Body of pancreas (tissue), 4 donors: ENCODE measurements around the gene EDEM1. TPM values are rescaled to one million over a fixed set of nuclear protein-coding genes. Genes with fewer than 3 reads are reported as not detected.
"Not testable (repeated sequence)": the region's sequence is repeated elsewhere in the genome, so short reads cannot be mapped to it uniquely, and the experiment has no call there.

Experiments used
- ATAC-seq: fragments of 150-250 bp; one replicate; pipeline ENCODE4 v1.9.1; 2016
- DNase-seq, 4 donors: peaks; one replicate each; pipeline ENCODE4 v3.0.0-alpha.2; 2019
- H3K27ac ChIP-seq, 4 donors: fragments of 200-600 bp; sonication (generic); 1 replicate in 3 of 4; 2 replicates in 1 of 4; pipeline versions ENCODE4 v1.5.1 to v1.6.1; 2016 to 2019; ENCODE audit warnings: mild to moderate bottlenecking in 1 of 4, mixed read lengths in 1 of 4, moderate library complexity in 1 of 4
- H3K27me3 ChIP-seq, 2 donors: fragments of 200-600 bp; sonication (generic); one replicate each; pipeline ENCODE4 v1.6.0; 2016; ENCODE audit warnings: mild to moderate bottlenecking in 1 of 2
- H3K36me3 ChIP-seq, 2 donors: fragments of 200-600 bp; sonication (generic); replicated peaks in 1 of 2; 2 replicates each; pipeline ENCODE4 v1.5.1; 2016; ENCODE audit warnings: low read depth in 2 of 2; ENCODE audit not compliant: insufficient read depth in 1 of 2
- H3K4me1 ChIP-seq: fragments of 200-600 bp; sonication (generic); one replicate; pipeline ENCODE4 v1.6.0; 2016
- H3K4me3 ChIP-seq, 2 donors: fragments of 200-600 bp; sonication (generic); 1 replicate in 1 of 2; 2 replicates in 1 of 2; pipeline ENCODE4 v1.5.1; 2016 to 2019
- H3K9me3 ChIP-seq, 3 donors: fragments of 200-600 bp; sonication (generic); 1 replicate in 2 of 3; 2 replicates in 1 of 3; pipeline ENCODE4 v1.5.1; 2016
- POLR2A ChIP-seq, 3 donors: fragments of 450-650 bp; IDR thresholded peaks; one replicate each; pipeline ENCODE4 v1.6.1; 2016; ENCODE audit warnings: antibody characterized with exemption in 3 of 3, mild to moderate bottlenecking in 2 of 3
- WGBS, 2 donors: methylation state at CpG; one replicate each; pipeline ENCODE4 v1.1.5; 2017; 5-methylcytosine and 5-hydroxymethylcytosine counted together
- intact Hi-C: fragments of 100-400 bp; cut with DNase I; formaldehyde crosslinking; loops from one replicate; pipeline ENCODE4 v1.15.1; 2023
- total RNA-seq, 2 donors: library from RNA; depleted of rRNA; stranded (reverse); fragments of >200 nt; gene quantifications; one replicate each; pipeline ENCODE4 v1.1.0, GENCODE V29; 2016
- TF ChIP-seq, protein P1 (sequence below), 7 experiments: fragments of 450-650 bp in 4 of 7; fragments of 200-600 bp in 3 of 7; sonication (generic) in 3 of 7; IDR thresholded peaks; one replicate each; pipeline ENCODE4 v1.5.1; 2016 to 2019; ENCODE audit warnings: antibody characterized with exemption in 7 of 7

The EDEM1 gene
- total RNA-seq, 2 donors from 2014 or later, result 23.9 to 46.1 TPM

GRCh38 chr3:5141760-5142159 is 45.7 kb upstream of the EDEM1 start:
- no peak for TF ChIP-seq POLR2A (IDR thresholded peaks at IDR 0.05)
- TF ChIP-seq, protein P1, sequence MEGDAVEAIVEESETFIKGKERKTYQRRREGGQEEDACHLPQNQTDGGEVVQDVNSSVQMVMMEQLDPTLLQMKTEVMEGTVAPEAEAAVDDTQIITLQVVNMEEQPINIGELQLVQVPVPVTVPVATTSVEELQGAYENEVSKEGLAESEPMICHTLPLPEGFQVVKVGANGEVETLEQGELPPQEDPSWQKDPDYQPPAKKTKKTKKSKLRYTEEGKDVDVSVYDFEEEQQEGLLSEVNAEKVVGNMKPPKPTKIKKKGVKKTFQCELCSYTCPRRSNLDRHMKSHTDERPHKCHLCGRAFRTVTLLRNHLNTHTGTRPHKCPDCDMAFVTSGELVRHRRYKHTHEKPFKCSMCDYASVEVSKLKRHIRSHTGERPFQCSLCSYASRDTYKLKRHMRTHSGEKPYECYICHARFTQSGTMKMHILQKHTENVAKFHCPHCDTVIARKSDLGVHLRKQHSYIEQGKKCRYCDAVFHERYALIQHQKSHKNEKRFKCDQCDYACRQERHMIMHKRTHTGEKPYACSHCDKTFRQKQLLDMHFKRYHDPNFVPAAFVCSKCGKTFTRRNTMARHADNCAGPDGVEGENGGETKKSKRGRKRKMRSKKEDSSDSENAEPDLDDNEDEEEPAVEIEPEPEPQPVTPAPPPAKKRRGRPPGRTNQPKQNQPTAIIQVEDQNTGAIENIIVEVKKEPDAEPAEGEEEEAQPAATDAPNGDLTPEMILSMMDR (IDR thresholded peaks at IDR 0.05), result no peak
- no peak for ATAC-seq
- no peaks in the 10 kb centered on the region for H3K27me3 ChIP-seq
- no peak overlapping the region for H3K4me3 ChIP-seq
- peaks cover 51% of the 10 kb centered on the region for H3K4me1 ChIP-seq
- no peak for DNase-seq
- H3K36me3 ChIP-seq, result no peaks in the 10 kb centered on the region
- no peaks in the 10 kb centered on the region for H3K9me3 ChIP-seq
- intact Hi-C loops, result no loop called here
- 87 to 91% methylated on average over 4 of the region's 4 CpGs for whole genome bisulfite sequencing, 2 donors
- no peak overlapping the region for H3K27ac ChIP-seq

DNA sequence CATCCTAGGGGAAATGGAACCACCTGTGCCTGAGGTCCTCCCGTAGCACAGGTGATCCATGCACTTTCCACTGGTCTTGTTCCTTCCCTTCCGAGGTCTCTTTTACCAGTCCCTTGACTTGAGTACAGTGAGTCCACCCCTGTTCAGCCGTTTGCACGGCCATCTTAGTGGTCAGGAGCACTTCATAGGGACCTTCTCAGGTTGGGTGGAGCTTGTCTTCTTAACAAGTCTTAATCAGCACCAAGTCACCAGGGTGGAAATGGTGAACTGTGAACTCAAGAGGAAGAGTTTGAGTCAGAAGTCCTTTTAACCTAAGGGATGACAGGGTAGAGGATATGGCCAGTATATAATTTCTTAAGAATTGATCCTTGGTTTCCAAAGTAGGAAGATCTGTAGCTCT is 44.0 kb upstream of the EDEM1 start:
- Histone ChIP-seq H3K27me3 (no peaks in the 10 kb centered on the region), H3K36me3 (no peaks in the 10 kb centered on the region), H3K27ac (no peak overlapping the region), H3K4me3 (no peak overlapping the region), H3K9me3 (no peaks in the 10 kb centered on the region), H3K4me1 (peaks cover 34% of the 10 kb centered on the region)
- no peak for DNase-seq
- intact Hi-C loops, result no loop called here
- 95 to 99% methylated on average over 4 of the region's 4 CpGs for WGBS, 2 donors
- no peak for ATAC-seq
- no peak for TF ChIP-seq POLR2A (IDR thresholded peaks at IDR 0.05)
- TF ChIP-seq, protein P1 (IDR thresholded peaks at IDR 0.05), result no peak

DNA sequence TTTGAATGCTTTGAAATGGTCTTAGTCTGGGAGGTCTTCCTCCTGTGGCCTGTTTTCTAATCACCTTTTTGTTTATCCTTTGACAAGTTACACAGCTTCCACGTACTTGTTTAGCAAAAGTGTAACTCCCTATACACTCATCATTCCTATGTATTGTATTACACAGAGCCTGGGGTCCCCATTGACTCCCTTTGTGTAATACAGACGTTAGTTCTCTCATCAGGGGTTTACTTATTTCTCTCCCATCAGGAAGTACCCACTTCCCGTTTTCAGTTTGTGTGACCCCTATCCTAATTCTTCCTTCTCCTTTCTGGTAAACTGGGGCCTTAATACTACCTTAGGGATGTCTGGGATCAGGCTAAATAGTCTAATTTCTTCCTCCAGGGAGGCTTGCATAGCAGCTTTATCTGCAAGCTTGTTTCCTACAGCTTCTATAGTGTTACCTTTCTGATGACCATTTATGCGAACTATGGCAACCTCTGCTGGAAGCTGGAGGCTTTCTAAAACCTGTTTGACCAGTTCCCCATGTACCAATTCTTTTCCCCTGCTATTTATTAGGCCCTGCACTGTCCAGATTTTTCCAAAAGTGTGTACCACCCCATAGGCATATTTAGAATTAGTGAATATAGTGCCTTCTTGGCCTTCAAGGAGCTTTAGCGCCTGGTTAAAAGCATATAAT is 43.1 kb upstream of the EDEM1 start:
- H3K4me3 ChIP-seq, result no peak overlapping the region
- ATAC-seq, result no peak
- H3K27me3 ChIP-seq, result no peaks in the 10 kb centered on the region
- no peak for DNase-seq
- 60 to 66% methylated on average over 5 of the region's 5 CpGs for WGBS, 2 donors
- intact Hi-C loops, result no loop called here
- no peak overlapping the region for H3K27ac ChIP-seq
- TF ChIP-seq POLR2A (IDR thresholded peaks at IDR 0.05), result no peak
- TF ChIP-seq, protein P1 (IDR thresholded peaks at IDR 0.05), result no peak
- peaks cover 25% of the 10 kb centered on the region for H3K4me1 ChIP-seq
- H3K36me3 ChIP-seq, result no peaks in the 10 kb centered on the region
- H3K9me3 ChIP-seq, result no peaks in the 10 kb centered on the region

DNA sequence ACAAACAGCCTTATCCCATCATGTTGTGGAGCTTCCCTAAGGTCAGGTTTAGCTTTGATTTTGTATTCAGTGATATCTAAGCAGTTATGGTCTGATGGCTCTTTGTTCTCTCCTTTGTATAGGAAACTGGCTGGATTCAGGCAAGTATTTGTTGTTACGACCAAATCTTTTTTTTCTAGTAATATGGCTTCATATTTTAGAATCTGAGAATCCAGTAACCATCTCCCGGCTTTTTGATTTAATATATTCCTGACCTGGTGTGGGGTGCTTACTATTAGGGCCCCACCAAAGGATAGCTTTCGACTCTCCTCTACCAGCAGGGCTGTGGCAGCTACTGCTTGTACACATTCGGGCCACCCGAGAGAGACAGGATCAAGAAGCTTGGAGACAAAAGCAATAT is 42.4 kb upstream of the EDEM1 start:
- H3K9me3 ChIP-seq, result no peaks in the 10 kb centered on the region
- DNase-seq (no peak), ATAC-seq (no peak)
- no peak overlapping the region for H3K4me3 ChIP-seq
- TF ChIP-seq, protein P1 (IDR thresholded peaks at IDR 0.05), result no peak
- TF ChIP-seq POLR2A (IDR thresholded peaks at IDR 0.05), result no peak
- H3K4me1 ChIP-seq, result peaks cover 19% of the 10 kb centered on the region
- 80 to 86% methylated on average over 5 of the region's 5 CpGs for WGBS, 2 donors
- H3K27me3 ChIP-seq, result no peaks in the 10 kb centered on the region
- no peak overlapping the region for H3K27ac ChIP-seq
- intact Hi-C loops, result no loop called here
- H3K36me3 ChIP-seq, result no peaks in the 10 kb centered on the region

DNA sequence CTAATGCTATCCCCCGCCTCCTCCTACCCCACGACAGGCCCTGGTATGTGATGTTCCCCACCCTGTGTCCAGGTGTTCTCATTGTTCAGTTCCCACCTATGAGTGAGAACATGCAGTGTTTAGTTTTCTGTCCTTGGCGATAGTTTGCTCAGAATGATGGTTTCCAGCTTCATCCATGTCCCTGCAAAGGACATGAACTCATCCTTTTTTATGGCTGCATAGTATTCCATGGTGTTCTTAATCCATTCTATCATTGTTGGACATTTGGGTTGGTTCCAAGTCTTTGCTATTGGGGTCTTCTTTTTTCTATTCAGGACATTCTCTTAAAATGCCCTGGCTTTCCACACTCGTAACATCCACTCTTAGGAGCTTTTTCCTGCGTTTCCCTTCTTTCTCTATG is 40.4 kb upstream of the EDEM1 start:
- ATAC-seq, H3K4me3 ChIP-seq, H3K9me3 ChIP-seq, DNase-seq, H3K36me3 ChIP-seq, H3K27me3 ChIP-seq, intact Hi-C loops, H3K27ac ChIP-seq: not testable (repeated sequence)
- H3K4me1 ChIP-seq, result peaks cover 19% of the 10 kb centered on the region
- 89 to 91% methylated on average over 5 of the region's 5 CpGs for WGBS, 2 donors
